Smooth muscle cell (in vitro differentiated cells): ENCODE results near the gene EIF4G3. TPM values are rescaled to one million over a fixed set of nuclear protein-coding genes. Genes with fewer than 3 reads are reported as not detected.
A peak's percentile ranks its signal among the peaks of the same experiment; 100 is the strongest.

Experiments used
- DNase-seq: peaks from one replicate; lab custom pipeline; 2025; ENCODE audit not compliant: unreplicated experiment; lab: John Stamatoyannopoulos, UW
- H2AFZ ChIP-seq: fragments of 200-600 bp; sonication (generic); 2 replicates; pipeline ENCODE4 v1.6.0; 2016; ENCODE audit warnings: antibody characterized with exemption, low read depth, mild to moderate bottlenecking
- H3F3A ChIP-seq: fragments of 200-600 bp; sonication (generic); 2 replicates; pipeline ENCODE4 v1.6.0; 2017; ENCODE audit warnings: antibody characterized with exemption, low read depth
- H3K27ac ChIP-seq: fragments of 200-600 bp; sonication (generic); 2 replicates; pipeline ENCODE4 v1.5.1; 2016; ENCODE audit warnings: low read depth, mild to moderate bottlenecking
- H3K27me3 ChIP-seq: fragments of 200-600 bp; sonication (generic); 2 replicates; pipeline ENCODE4 v1.6.1; 2016; ENCODE audit warnings: low read depth, mild to moderate bottlenecking
- H3K36me3 ChIP-seq: fragments of 200-600 bp; sonication (generic); 2 replicates; pipeline ENCODE4 v1.5.1; 2016; ENCODE audit warnings: low read depth
- H3K4me1 ChIP-seq: fragments of 200-600 bp; sonication (generic); 2 replicates; pipeline ENCODE4 v1.5.1; 2016; ENCODE audit warnings: low read depth
- H3K4me2 ChIP-seq: fragments of 200-600 bp; sonication (generic); 2 replicates; pipeline ENCODE4 v1.6.0; 2016; ENCODE audit warnings: mild to moderate bottlenecking
- H3K4me3 ChIP-seq: fragments of 200-600 bp; sonication (generic); 2 replicates; pipeline ENCODE4 v1.5.1; 2016; ENCODE audit warnings: mild to moderate bottlenecking
- H3K79me2 ChIP-seq: fragments of 200-600 bp; sonication (generic); 2 replicates; pipeline ENCODE4 v1.6.0; 2016; ENCODE audit warnings: low read depth, mild to moderate bottlenecking
- H3K9ac ChIP-seq: fragments of 200-600 bp; sonication (generic); 2 replicates; pipeline ENCODE4 v1.6.0; 2016; ENCODE audit warnings: low read depth
- H3K9me3 ChIP-seq: fragments of 200-600 bp; sonication (generic); replicated peaks from 2 replicates; pipeline ENCODE4 v1.5.1; 2016; ENCODE audit warnings: low read depth
- H4K20me1 ChIP-seq: fragments of 200-600 bp; sonication (generic); 2 replicates; pipeline ENCODE4 v1.6.0; 2016; ENCODE audit warnings: low read depth
- WGBS: methylation state at CpG from one replicate; pipeline ENCODE4 v1.1.7; 2016; ENCODE audit warnings: low lambda C conversion rate; 5-methylcytosine and 5-hydroxymethylcytosine counted together
- polyA plus RNA-seq: library from polyadenylated mRNA; unstranded; fragments of >200 nt; fragmentation: Nextera tagmentation; extraction: Ambion mirVana; gene quantifications from 2 replicates; pipeline ENCODE4 v1.2.1, GENCODE V29; 2016
- total RNA-seq: library from RNA; depleted of rRNA; stranded (reverse); fragments of >200 nt; gene quantifications from 2 replicates; pipeline ENCODE4 v1.2.3, GENCODE V29; 2014
- TF ChIP-seq, protein P1 (sequence below): fragments of 200-600 bp; sonication (generic); IDR thresholded peaks from 2 replicates; pipeline ENCODE4 v1.5.1; 2017; ENCODE audit warnings: borderline replicate concordance, mild to moderate bottlenecking, antibody characterized with exemption; ENCODE audit not compliant: insufficient read depth, poor library complexity, severe bottlenecking

EIF4G3 gene
- total and polyA plus RNA-seq, 2 experiments from 2014 or later = 31.5 to 49.5 TPM

DNA sequence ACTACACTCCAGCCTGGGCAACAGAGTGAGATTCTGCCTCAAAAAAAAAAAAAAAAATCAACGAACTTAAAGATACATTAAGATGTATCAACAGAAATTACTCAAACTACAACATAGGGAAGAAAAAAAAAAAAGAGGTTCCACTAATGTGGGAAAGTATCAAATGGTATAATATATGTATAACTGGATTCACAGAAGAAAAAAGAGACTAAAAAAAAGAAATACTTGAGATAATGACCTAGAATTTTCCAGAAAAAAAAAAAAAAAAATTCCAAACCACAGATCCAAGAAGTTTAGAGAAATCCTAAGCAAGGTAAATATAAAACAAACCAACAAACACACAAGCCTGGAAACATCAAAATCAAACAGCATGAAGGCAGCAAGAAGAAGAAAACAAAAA, 45.5 kb downstream of the EIF4G3 start:
- no peak overlapping the region for H3K4me2 ChIP-seq
- H3K36me3 ChIP-seq = no peaks in the 10 kb centered on the region
- no peak overlapping the region for H3K9ac ChIP-seq
- TF ChIP-seq, protein P1, sequence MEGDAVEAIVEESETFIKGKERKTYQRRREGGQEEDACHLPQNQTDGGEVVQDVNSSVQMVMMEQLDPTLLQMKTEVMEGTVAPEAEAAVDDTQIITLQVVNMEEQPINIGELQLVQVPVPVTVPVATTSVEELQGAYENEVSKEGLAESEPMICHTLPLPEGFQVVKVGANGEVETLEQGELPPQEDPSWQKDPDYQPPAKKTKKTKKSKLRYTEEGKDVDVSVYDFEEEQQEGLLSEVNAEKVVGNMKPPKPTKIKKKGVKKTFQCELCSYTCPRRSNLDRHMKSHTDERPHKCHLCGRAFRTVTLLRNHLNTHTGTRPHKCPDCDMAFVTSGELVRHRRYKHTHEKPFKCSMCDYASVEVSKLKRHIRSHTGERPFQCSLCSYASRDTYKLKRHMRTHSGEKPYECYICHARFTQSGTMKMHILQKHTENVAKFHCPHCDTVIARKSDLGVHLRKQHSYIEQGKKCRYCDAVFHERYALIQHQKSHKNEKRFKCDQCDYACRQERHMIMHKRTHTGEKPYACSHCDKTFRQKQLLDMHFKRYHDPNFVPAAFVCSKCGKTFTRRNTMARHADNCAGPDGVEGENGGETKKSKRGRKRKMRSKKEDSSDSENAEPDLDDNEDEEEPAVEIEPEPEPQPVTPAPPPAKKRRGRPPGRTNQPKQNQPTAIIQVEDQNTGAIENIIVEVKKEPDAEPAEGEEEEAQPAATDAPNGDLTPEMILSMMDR = no peak
- no peak overlapping the region for H2AFZ ChIP-seq
- H3K27ac ChIP-seq = no peak overlapping the region
- H3K4me1 ChIP-seq = no peaks in the 10 kb centered on the region
- no peaks in the 10 kb centered on the region for H3K27me3 ChIP-seq
- H3K4me3 ChIP-seq = no peak overlapping the region
- H3K79me2 ChIP-seq = peaks cover 75% of the 10 kb centered on the region
- DNase-seq = no peak
- H3F3A ChIP-seq = no peaks in the 10 kb centered on the region
- 94% methylated on average over 1 of the region's 1 CpG for WGBS
- H3K9me3 ChIP-seq = peaks cover 3% of the 10 kb centered on the region
- peaks cover 28% of the 10 kb centered on the region for H4K20me1 ChIP-seq

DNA sequence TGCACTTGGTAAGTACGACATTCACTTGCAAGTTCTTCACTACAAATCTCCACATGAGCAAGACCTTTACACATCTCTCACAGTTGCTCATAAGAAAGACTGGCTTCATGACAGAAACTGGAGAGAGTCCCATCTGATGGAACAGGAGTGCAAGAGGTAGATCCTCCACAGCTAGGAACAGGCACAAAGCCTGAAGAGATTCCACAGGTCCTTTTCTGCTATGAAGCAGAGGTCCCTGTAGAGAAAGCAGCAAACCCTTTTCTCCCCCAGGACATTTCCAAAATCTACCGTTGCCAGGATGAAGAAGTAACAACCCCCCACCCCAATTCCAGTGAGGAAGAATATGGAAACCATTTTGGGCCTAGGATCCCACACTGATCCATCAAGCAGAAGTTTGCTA, 47.3 kb downstream of the EIF4G3 start:
- TF ChIP-seq, protein P1 = no peak
- no peaks in the 10 kb centered on the region for H3K27me3 ChIP-seq
- H3K79me2 ChIP-seq = peaks cover 62% of the 10 kb centered on the region
- H4K20me1 ChIP-seq = peaks cover 44% of the 10 kb centered on the region
- no peak overlapping the region for H3K9ac ChIP-seq
- no peak for DNase-seq
- H3K4me3 ChIP-seq = no peak overlapping the region
- 50% methylated on average over 2 of the region's 2 CpGs for WGBS
- peaks cover 3% of the 10 kb centered on the region for H3K9me3 ChIP-seq
- H3K27ac ChIP-seq = no peak overlapping the region
- no peaks in the 10 kb centered on the region for H3F3A ChIP-seq
- no peaks in the 10 kb centered on the region for H3K36me3 ChIP-seq
- no peak overlapping the region for H3K4me2 ChIP-seq
- H2AFZ ChIP-seq = no peak overlapping the region
- no peaks in the 10 kb centered on the region for H3K4me1 ChIP-seq

DNA sequence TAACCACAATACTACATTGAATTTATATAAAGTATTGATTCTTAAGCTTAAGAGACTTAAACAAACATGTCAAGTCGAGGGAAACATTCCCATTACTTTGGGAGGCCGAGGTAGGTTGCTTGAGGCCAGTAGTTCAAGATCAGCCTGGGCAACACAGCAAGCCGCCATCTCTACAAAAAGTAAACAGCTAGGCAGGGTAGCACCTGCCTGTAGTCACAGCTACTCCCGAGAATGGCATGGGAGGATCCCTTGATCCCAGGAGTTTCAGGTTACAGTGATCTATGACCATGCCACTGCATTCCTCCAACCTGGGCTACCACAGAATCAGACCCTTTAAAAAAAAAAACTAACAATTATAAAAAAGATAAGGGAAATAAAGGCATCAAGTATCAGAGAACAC, 50.4 kb downstream of the EIF4G3 start:
- TF ChIP-seq, protein P1 = no peak
- Histone ChIP-seq H3K9ac (no peak overlapping the region), H3K4me2 (no peak overlapping the region), H3K4me1 (no peaks in the 10 kb centered on the region), H3K9me3 (peaks cover under 1% of the 10 kb centered on the region), H4K20me1 (peaks cover 73% of the 10 kb centered on the region), H3K27ac (no peak overlapping the region), H2AFZ (no peak overlapping the region), H3K27me3 (no peaks in the 10 kb centered on the region), H3K36me3 (no peaks in the 10 kb centered on the region), H3K79me2 (peaks cover 40% of the 10 kb centered on the region), H3F3A (no peaks in the 10 kb centered on the region), H3K4me3 (no peak overlapping the region)
- no peak for DNase-seq
- WGBS = 87% methylated on average over 4 of the region's 4 CpGs

DNA sequence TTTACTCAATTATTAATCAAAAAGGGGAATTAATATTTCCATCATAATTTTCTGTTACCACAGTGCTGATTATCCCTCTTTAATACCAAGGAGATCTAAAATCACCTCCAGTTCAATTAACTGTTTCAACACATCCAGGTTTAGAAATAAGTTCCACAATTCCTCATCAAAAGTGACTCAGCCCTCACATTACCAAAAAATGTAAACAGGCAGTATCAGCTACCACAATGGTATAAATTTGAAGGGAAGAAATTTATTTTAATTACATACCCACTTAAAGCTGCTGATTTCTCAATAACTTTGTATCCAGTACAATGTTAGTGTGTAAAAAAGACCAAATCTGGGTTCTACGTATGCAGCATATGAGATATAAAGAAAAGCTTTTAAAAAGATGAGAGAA, 51.9 kb downstream of the EIF4G3 start:
- TF ChIP-seq, protein P1 = no peak
- WGBS = 61% methylated on average over 1 of the region's 1 CpG
- H2AFZ ChIP-seq = no peak overlapping the region
- H3K27me3 ChIP-seq = no peaks in the 10 kb centered on the region
- no peak overlapping the region for H3K4me3 ChIP-seq
- DNase-seq = no peak
- H3F3A ChIP-seq = no peaks in the 10 kb centered on the region
- no peaks in the 10 kb centered on the region for H3K36me3 ChIP-seq
- H3K9me3 ChIP-seq = no peaks in the 10 kb centered on the region
- peak overlapping the region; percentile 11 for H3K4me2 ChIP-seq
- peak overlapping the region; percentile 32 for H3K27ac ChIP-seq
- H3K79me2 ChIP-seq = peaks cover 29% of the 10 kb centered on the region
- peaks cover 79% of the 10 kb centered on the region for H4K20me1 ChIP-seq
- no peak overlapping the region for H3K9ac ChIP-seq
- H3K4me1 ChIP-seq = no peaks in the 10 kb centered on the region
